Neural cell (in vitro differentiated cells): ENCODE results near the gene B3GALT5.

Source experiments
- EP300 ChIP-seq: fragments of 450-650 bp; conservative IDR thresholded peaks from 2 replicates; pipeline ENCODE4 v1.6.1; 2014; ENCODE audit warnings: antibody characterized with exemption, mild to moderate bottlenecking, moderate library complexity; ENCODE audit not compliant: poor library complexity, severe bottlenecking
- EZH2 ChIP-seq: fragments of 200-600, 300-800 bp; shearing (Covaris generic), sonication (generic); IDR thresholded peaks from 2 replicates; pipeline ENCODE4 v1.6.1; 2014; ENCODE audit warnings: antibody characterized with exemption, low read length, borderline replicate concordance, mild to moderate bottlenecking; ENCODE audit not compliant: insufficient read depth, poor library complexity, severe bottlenecking
- POLR2AphosphoS5 ChIP-seq: IDR thresholded peaks from 2 replicates; pipeline ENCODE4 v1.6.1; 2012
- RAD21 ChIP-seq: fragments of 450-650 bp; conservative IDR thresholded peaks from 2 replicates; pipeline ENCODE4 v1.6.1; 2014; ENCODE audit warnings: antibody characterized with exemption, mild to moderate bottlenecking, moderate library complexity
- REST ChIP-seq: IDR thresholded peaks from 2 replicates; pipeline ENCODE4 v1.6.1; 2012; ENCODE audit warnings: borderline replicate concordance
- SMC3 ChIP-seq: fragments of 450-650 bp; conservative IDR thresholded peaks from 2 replicates; pipeline ENCODE4 v1.6.1; 2014; ENCODE audit warnings: antibody characterized with exemption, mild to moderate bottlenecking, moderate library complexity; ENCODE audit not compliant: poor library complexity
- TAF1 ChIP-seq: IDR thresholded peaks from 2 replicates; pipeline ENCODE4 v1.6.1; 2012; ENCODE audit warnings: low read depth
- TF ChIP-seq, protein P1 (sequence below): fragments of 450-650 bp; IDR thresholded peaks from 2 replicates; pipeline ENCODE4 v1.5.1; 2014; ENCODE audit warnings: antibody characterized with exemption, mild to moderate bottlenecking, moderate library complexity; ENCODE audit not compliant: poor library complexity, severe bottlenecking

DNA sequence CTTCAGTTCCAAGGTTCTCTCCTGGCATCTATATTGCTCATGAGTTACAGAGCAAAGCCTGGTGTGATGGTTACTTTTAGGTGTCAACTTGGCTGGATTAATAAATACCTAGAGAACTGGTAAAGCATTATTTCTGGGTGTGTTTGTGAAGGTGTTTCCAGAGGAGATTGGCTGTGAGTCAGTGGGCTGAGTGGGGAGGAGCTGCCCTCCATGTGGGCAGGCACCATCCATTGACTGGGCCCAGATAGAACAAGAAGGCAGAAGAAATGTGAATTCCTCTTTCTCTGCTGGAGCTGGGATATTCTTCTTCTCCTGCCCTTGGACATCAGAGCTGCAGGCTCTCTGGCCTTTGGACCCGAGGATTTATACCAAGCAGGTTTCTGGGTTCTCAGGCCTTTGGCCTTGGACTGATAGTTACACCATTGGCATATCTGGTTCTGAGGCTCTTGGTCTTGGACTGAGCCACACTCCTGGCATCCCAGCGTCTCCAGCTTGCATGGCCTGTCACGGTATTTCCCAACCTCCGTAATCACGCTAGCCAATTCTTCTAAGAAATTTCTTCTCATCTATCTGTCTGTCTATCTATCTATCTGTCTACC lies 44.5 kb downstream of the B3GALT5 start:
- TF ChIP-seq, protein P1, sequence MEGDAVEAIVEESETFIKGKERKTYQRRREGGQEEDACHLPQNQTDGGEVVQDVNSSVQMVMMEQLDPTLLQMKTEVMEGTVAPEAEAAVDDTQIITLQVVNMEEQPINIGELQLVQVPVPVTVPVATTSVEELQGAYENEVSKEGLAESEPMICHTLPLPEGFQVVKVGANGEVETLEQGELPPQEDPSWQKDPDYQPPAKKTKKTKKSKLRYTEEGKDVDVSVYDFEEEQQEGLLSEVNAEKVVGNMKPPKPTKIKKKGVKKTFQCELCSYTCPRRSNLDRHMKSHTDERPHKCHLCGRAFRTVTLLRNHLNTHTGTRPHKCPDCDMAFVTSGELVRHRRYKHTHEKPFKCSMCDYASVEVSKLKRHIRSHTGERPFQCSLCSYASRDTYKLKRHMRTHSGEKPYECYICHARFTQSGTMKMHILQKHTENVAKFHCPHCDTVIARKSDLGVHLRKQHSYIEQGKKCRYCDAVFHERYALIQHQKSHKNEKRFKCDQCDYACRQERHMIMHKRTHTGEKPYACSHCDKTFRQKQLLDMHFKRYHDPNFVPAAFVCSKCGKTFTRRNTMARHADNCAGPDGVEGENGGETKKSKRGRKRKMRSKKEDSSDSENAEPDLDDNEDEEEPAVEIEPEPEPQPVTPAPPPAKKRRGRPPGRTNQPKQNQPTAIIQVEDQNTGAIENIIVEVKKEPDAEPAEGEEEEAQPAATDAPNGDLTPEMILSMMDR: no peak
- TF ChIP-seq EZH2 (no peak), POLR2AphosphoS5 (no peak), SMC3 (no peak), REST (no peak), EP300 (no peak), TAF1 (no peak), RAD21 (no peak)
